Kidney tubule cell (primary cell): ENCODE data around the gene PDE10A.
"Not testable (repeated sequence)": the region's sequence is repeated elsewhere in the genome, so short reads cannot be mapped to it uniquely, and the experiment has no call there.

Experiments
- DNase-seq: peaks from one replicate; pipeline ENCODE4 v3.0.0-alpha.2; 2018; ENCODE audit warnings: low spot score

The PDE10A gene

GRCh38 chr6:165469483-165469882 is 193.6 kb downstream of the PDE10A start:
- DNase-seq = no peak

GRCh38 chr6:165468340-165469235 is 194.5 kb downstream of the PDE10A start:
- no peak for DNase-seq

- not testable (repeated sequence) for DNase-seq
Observed at GRCh38 chr6:165463499-165463898, 199.5 kb downstream of the PDE10A start.

GRCh38 chr6:165459605-165460301 is 203.3 kb downstream of the PDE10A start:
- not testable (repeated sequence) for DNase-seq

GRCh38 chr6:165458134-165458533 is 204.9 kb downstream of the PDE10A start:
- no peak for DNase-seq

GRCh38 chr6:165456286-165456685 is 206.8 kb downstream of the PDE10A start:
- DNase-seq = no peak

- DNase-seq = no peak
Observed at GRCh38 chr6:165455488-165455887, 207.6 kb downstream of the PDE10A start.

- DNase-seq = no peak
Observed at GRCh38 chr6:165453395-165453794, 209.6 kb downstream of the PDE10A start.

- DNase-seq = no peak
Observed at GRCh38 chr6:165451838-165452237, 211.2 kb downstream of the PDE10A start.

GRCh38 chr6:165448210-165448609 is 214.8 kb downstream of the PDE10A start:
- no peak for DNase-seq

GRCh38 chr6:165447141-165447540 is 215.9 kb downstream of the PDE10A start:
- DNase-seq = no peak

GRCh38 chr6:165446331-165446730 is 216.7 kb downstream of the PDE10A start:
- no peak for DNase-seq

- no peak for DNase-seq
Observed at GRCh38 chr6:165443462-165443861, 219.6 kb downstream of the PDE10A start.

- DNase-seq = no peak
Observed at GRCh38 chr6:165441181-165441580, 221.9 kb downstream of the PDE10A start.

- peak; percentile 69 for DNase-seq
Observed at GRCh38 chr6:165439928-165440554, 223.0 kb downstream of the PDE10A start.

GRCh38 chr6:165426892-165427291 is 236.1 kb downstream of the PDE10A start:
- no peak for DNase-seq

GRCh38 chr6:165422192-165422591 is 240.8 kb downstream of the PDE10A start:
- DNase-seq = no peak

- no peak for DNase-seq
Observed at GRCh38 chr6:165417278-165417865, 245.7 kb downstream of the PDE10A start.

- DNase-seq = no peak
Observed at GRCh38 chr6:165404697-165405096, 258.3 kb downstream of the PDE10A start.

- DNase-seq = no peak
Observed at GRCh38 chr6:165404296-165404695, 258.7 kb downstream of the PDE10A start.

GRCh38 chr6:165403006-165403595 is 259.9 kb downstream of the PDE10A start:
- no peak for DNase-seq

- no peak for DNase-seq
Observed at GRCh38 chr6:165401092-165401491, 261.9 kb downstream of the PDE10A start.
